ENCODE results near the gene BLOC1S5. TPM values are rescaled to one million over a fixed set of nuclear protein-coding genes. Genes with fewer than 3 reads are reported as not detected.
"Not testable (repeated sequence)": the region's sequence is repeated elsewhere in the genome, so short reads cannot be mapped to it uniquely, and the experiment has no call there.

BLOC1S5 gene
- total RNA-seq, 1 experiment from 2014 or later = 16.1 TPM

DNA sequence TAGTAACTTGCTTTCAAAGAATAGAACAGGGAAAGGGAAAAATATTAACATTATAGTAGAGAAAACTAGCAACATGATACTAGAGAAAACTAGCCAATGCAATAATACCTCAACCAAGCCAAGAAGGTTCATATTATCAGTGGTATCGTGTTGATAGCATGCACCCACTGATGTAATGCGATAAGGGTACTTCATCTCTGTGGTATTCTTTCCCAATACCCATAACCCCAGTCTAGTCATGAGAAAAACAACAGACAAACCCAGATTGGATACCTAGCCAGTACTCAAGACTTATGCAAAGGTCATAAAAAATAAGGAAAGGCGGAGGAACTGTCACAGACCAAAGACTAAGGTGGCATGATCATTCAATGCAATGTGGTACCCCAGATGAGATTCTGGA, 21.0 kb downstream of the BLOC1S5 start:
- H3K27ac ChIP-seq = no peak overlapping the region
- ChIA-PET POLR2A (ENCODE audit: unreplicated experiment) (no interaction called here), CTCF (no interaction called here)
- H4K20me1 ChIP-seq (ENCODE audit: insufficient read depth) = no peaks in the 10 kb centered on the region
- no peaks in the 10 kb centered on the region for H3K9me2 ChIP-seq (ENCODE audit: insufficient read depth)
- no peak overlapping the region for H2AFZ ChIP-seq
- no peaks in the 10 kb centered on the region for H3K9me3 ChIP-seq (ENCODE audit: insufficient read depth, low read depth)
- peaks cover 12% of the 10 kb centered on the region for H3K4me1 ChIP-seq (replicated peaks; ENCODE audit: insufficient read depth)
- no TSS peak for BruUV-seq (replicated peaks)
- H3K36me3 ChIP-seq (ENCODE audit: low read depth) = no peaks in the 10 kb centered on the region
- H3F3A ChIP-seq (ENCODE audit: insufficient read depth, low read depth) = peaks cover 5% of the 10 kb centered on the region; the same call in 1 of the 2 replicates
- H3K4me2 ChIP-seq = no peak overlapping the region
- no peaks in the 10 kb centered on the region for H3K79me2 ChIP-seq (ENCODE audit: low read depth)
- H3K27me3 ChIP-seq (ENCODE audit: insufficient read depth, low read depth) = no peaks in the 10 kb centered on the region
- H3K4me3 ChIP-seq = no peak overlapping the region
- no peak for DNase-seq
- TF ChIP-seq CTCF (conservative IDR thresholded peaks at IDR 0.05) (no peak), EZH2 (IDR thresholded peaks at IDR 0.05; ENCODE audit: low read depth) (no peak)
- intact Hi-C loops (cut with micrococcal nuclease; ENCODE audit: unreplicated experiment) = no loop called here

DNA sequence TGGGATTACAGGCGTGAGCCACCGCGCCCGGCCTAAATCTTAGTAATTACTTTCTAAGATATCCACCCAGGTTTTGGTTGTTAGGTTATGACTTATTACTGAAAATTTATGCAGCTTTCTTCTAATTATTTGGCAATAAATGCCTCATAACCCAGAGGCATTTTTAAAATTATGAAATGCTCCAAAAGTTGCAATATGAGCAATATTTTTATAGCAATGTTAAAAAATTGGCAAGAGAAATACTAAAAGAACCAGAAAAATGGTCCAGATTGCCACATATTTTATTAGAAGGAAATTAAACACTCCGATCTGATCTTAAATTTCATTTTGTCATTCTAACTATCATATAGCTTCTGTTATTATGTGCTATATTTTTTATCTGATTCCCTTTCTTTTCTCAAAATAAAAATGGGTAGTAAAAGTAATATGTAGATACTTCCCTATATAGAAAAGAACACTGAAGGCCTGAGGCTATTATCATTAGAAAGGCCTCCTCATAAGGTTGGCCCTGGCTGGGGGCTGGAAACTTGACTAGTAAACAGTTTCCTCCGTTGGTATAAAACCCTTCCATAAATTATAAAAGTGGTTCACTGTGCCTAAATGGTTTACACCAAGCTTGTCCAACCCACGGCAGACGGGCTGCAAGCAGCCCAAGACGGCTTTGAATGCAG, 22.1 kb downstream of the BLOC1S5 start:
- CTCF ChIA-PET = no interaction called here
- no peak overlapping the region for H3K4me2 ChIP-seq
- H3F3A ChIP-seq (ENCODE audit: insufficient read depth, low read depth) = no peaks in the 10 kb centered on the region
- no peaks in the 10 kb centered on the region for H3K36me3 ChIP-seq (ENCODE audit: low read depth)
- H4K20me1 ChIP-seq (ENCODE audit: insufficient read depth) = no peaks in the 10 kb centered on the region
- H3K4me3 ChIP-seq = no peak overlapping the region
- H3K9me2 ChIP-seq (ENCODE audit: insufficient read depth) = no peaks in the 10 kb centered on the region
- TF ChIP-seq EZH2 (IDR thresholded peaks at IDR 0.05; ENCODE audit: low read depth) = no peak
- no peak for TF ChIP-seq CTCF (conservative IDR thresholded peaks at IDR 0.05)
- H2AFZ ChIP-seq = no peak overlapping the region
- no peak for DNase-seq
- no peaks in the 10 kb centered on the region for H3K9me3 ChIP-seq (ENCODE audit: insufficient read depth, low read depth)
- H3K27me3 ChIP-seq (ENCODE audit: insufficient read depth, low read depth) = no peaks in the 10 kb centered on the region
- intact Hi-C loops (cut with micrococcal nuclease; ENCODE audit: unreplicated experiment) = no loop called here
- 0 out of 2 replicates have a peak, but pooled peaks cover under 1% of the 10 kb centered on the region for H3K4me1 ChIP-seq (replicated peaks; ENCODE audit: insufficient read depth)
- H3K27ac ChIP-seq = no peak overlapping the region
- BruUV-seq (replicated peaks) = no TSS peak
- H3K79me2 ChIP-seq (ENCODE audit: low read depth) = no peaks in the 10 kb centered on the region; the same call in 1 of the 2 replicates
- POLR2A ChIA-PET (ENCODE audit: unreplicated experiment) = no interaction called here

DNA sequence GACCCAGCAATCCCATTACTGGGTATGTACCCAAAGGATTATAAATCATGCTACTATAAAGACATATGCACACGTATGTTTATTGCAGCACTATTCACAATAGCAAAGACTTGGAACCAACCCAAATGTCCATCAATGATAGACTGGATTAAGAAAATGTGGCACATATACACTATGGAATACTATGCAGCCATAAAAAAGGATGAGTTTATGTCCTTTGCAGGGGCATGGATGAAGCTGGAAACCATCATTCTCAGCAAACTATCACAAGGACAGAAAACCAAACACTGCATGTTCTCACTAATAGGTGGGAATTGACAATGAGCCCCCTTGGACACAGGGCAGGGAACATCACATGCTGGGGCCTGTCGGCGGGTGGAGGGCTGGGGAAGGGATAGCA, 30.1 kb downstream of the BLOC1S5 start:
- H3K27me3 ChIP-seq (ENCODE audit: insufficient read depth, low read depth); POLR2A ChIA-PET (ENCODE audit: unreplicated experiment); intact Hi-C loops (cut with micrococcal nuclease; ENCODE audit: unreplicated experiment): not testable (repeated sequence)

GRCh38 chr6:8030920-8031319, 33.3 kb downstream of the BLOC1S5 start:
- H3K4me2 ChIP-seq = no peak overlapping the region
- intact Hi-C loops (cut with micrococcal nuclease; ENCODE audit: unreplicated experiment) = no loop called here
- no peaks in the 10 kb centered on the region for H3K27me3 ChIP-seq (ENCODE audit: insufficient read depth, low read depth)
- H3K36me3 ChIP-seq (ENCODE audit: low read depth) = no peaks in the 10 kb centered on the region
- no peaks in the 10 kb centered on the region for H3K9me2 ChIP-seq (ENCODE audit: insufficient read depth)
- H3K4me3 ChIP-seq = no peak overlapping the region
- no peaks in the 10 kb centered on the region for H3K79me2 ChIP-seq (ENCODE audit: low read depth)
- BruUV-seq (replicated peaks) = no TSS peak
- no peaks in the 10 kb centered on the region for H4K20me1 ChIP-seq (ENCODE audit: insufficient read depth)
- ChIA-PET POLR2A (ENCODE audit: unreplicated experiment) (no interaction called here), CTCF (no interaction called here)
- DNase-seq = no peak
- no peaks in the 10 kb centered on the region; the same call in 1 of the 2 replicates for H3K9me3 ChIP-seq (ENCODE audit: insufficient read depth, low read depth)
- no peak overlapping the region for H3K27ac ChIP-seq
- no peaks in the 10 kb centered on the region for H3K4me1 ChIP-seq (replicated peaks; ENCODE audit: insufficient read depth)
- no peaks in the 10 kb centered on the region for H3F3A ChIP-seq (ENCODE audit: insufficient read depth, low read depth)
- TF ChIP-seq CTCF (conservative IDR thresholded peaks at IDR 0.05) = no peak
- no peak for TF ChIP-seq EZH2 (IDR thresholded peaks at IDR 0.05; ENCODE audit: low read depth)
- no peak overlapping the region for H2AFZ ChIP-seq

More for the DNA sequence above, 30.1 kb downstream of the BLOC1S5 start:
- H3K36me3 ChIP-seq (ENCODE audit: low read depth); H4K20me1 ChIP-seq (ENCODE audit: insufficient read depth); CTCF ChIA-PET; H3K79me2 ChIP-seq (ENCODE audit: low read depth); H3K4me1 ChIP-seq (replicated peaks; ENCODE audit: insufficient read depth); H2AFZ ChIP-seq; DNase-seq; H3K4me3 ChIP-seq; H3F3A ChIP-seq (ENCODE audit: insufficient read depth, low read depth); H3K9me3 ChIP-seq (ENCODE audit: insufficient read depth, low read depth); H3K9me2 ChIP-seq (ENCODE audit: insufficient read depth); H3K27ac ChIP-seq; H3K4me2 ChIP-seq; BruUV-seq (replicated peaks): not testable (repeated sequence)

All from PC-9 (cell line).